Tibial nerve (tissue), 3 donors: ENCODE data around the gene TRAF3.

Source experiments
- CTCF ChIP-seq, 5 experiments: fragments of 200-600 bp in 3 of 5; fragments of 450-650 bp in 2 of 5; sonication (generic) in 3 of 5; IDR thresholded peaks; one replicate each; pipeline ENCODE4 v1.5.1; 2016 to 2019; ENCODE audit warnings: antibody characterized with exemption in 5 of 5, mild to moderate bottlenecking in 3 of 5, moderate library complexity in 2 of 5
- POLR2A ChIP-seq, 2 donors: fragments of 450-650 bp; IDR thresholded peaks; one replicate each; pipeline ENCODE4 v1.6.1; 2017; ENCODE audit warnings: antibody characterized with exemption in 2 of 2, mild to moderate bottlenecking in 2 of 2, moderate library complexity in 2 of 2

GRCh38 chr14:102760496-102761193 is 16.6 kb upstream of the TRAF3 start:
- no peak for TF ChIP-seq CTCF (IDR thresholded peaks at IDR 0.05)
- no peak for TF ChIP-seq POLR2A (IDR thresholded peaks at IDR 0.05)
